ENCODE data around the gene IRAK2.

DNA sequence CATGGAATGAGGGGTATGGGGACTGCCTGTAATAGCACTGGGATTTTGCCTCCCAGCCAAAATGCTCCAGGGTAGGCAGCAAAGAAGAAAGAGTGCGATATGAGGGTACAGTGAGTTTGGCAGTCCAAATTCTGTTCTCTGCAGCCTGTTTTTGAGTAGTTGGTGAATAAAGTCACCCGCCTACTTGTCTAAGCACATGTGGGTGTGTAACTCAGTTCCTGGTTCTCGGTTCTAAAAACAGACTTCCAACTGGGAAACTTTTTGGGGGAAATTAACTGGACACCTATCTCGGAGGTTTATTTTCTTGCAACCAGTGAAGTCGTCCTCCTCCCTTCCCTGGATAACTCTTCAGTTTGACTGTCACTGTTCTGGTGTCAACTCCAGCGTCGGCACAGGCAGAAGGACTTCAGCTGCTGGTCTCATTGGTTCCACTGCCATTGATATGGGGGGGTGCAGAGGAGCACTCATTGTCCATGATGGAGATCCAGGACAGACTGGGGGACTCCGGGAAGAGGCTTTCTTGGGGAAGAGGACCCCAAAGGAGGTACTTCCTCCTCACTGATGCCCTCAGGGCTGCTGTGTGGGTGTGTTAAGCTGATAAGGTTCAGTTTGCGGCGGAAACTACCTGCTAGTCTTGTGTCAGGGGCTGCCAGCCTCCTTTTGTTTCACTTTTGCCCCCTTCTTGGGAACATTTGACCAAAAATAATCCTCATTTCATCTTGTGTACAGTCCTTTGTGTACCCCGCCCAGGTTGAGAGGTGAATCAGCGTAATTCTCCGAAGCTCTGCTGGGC is 114.9 kb downstream of the IRAK2 start:
- TF ChIP-seq, protein P1, sequence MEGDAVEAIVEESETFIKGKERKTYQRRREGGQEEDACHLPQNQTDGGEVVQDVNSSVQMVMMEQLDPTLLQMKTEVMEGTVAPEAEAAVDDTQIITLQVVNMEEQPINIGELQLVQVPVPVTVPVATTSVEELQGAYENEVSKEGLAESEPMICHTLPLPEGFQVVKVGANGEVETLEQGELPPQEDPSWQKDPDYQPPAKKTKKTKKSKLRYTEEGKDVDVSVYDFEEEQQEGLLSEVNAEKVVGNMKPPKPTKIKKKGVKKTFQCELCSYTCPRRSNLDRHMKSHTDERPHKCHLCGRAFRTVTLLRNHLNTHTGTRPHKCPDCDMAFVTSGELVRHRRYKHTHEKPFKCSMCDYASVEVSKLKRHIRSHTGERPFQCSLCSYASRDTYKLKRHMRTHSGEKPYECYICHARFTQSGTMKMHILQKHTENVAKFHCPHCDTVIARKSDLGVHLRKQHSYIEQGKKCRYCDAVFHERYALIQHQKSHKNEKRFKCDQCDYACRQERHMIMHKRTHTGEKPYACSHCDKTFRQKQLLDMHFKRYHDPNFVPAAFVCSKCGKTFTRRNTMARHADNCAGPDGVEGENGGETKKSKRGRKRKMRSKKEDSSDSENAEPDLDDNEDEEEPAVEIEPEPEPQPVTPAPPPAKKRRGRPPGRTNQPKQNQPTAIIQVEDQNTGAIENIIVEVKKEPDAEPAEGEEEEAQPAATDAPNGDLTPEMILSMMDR (IDR thresholded peaks at IDR 0.05; ENCODE audit: low read length): no peak
- TF ChIP-seq EZH2 (IDR thresholded peaks at IDR 0.05; ENCODE audit: borderline replicate concordance, low read length): no peak

Measured in OCI-LY1 (cell line).